Endothelial cell of umbilical vein (primary cell): ENCODE data around the gene ITGA8.

Experiments
- CTCF ChIP-seq, 2 donors: IDR thresholded peaks; 1 replicate in 1 of 2; 2 replicates in 1 of 2; pipeline ENCODE4 v1.5.1; 2011; ENCODE audit warnings: low read length in 2 of 2, mild to moderate bottlenecking in 2 of 2, moderate library complexity in 2 of 2, control low read depth in 1 of 2, inconsistent platforms in 1 of 2, low read depth in 1 of 2; ENCODE audit not compliant: insufficient read depth in 1 of 2; ENCODE audit errors: extremely low read depth in 1 of 2
- POLR2A ChIP-seq: IDR thresholded peaks from 2 replicates; pipeline ENCODE4 v1.6.1; 2012; ENCODE audit warnings: low read depth, mild to moderate bottlenecking, control low read depth, low read length
- POLR2AphosphoS5 ChIP-seq: IDR thresholded peaks from 2 replicates; pipeline ENCODE4 v1.6.1; 2012; ENCODE audit warnings: low read depth, mild to moderate bottlenecking, control low read depth, low read length, moderate library complexity; ENCODE audit not compliant: insufficient read depth

- no peak for TF ChIP-seq CTCF (IDR thresholded peaks at IDR 0.05; ENCODE audit: extremely low read depth in 1 of 2, insufficient read depth in 1 of 2, low read depth in 1 of 2, low read length in 2 of 2)
- no peak for TF ChIP-seq POLR2A
- no peak for TF ChIP-seq POLR2AphosphoS5
These were observed 27.9 kb upstream of the ITGA8 start for GRCh38 chr10:15747632-15748031.
